B cell (primary cell): ENCODE results near the gene PSKH1. TPM values are rescaled to one million over a fixed set of nuclear protein-coding genes. Genes with fewer than 3 reads are reported as not detected.

Experiments used
- ATAC-seq: fragments of 200-7000 bp; cut with Tn5 transposase; one replicate; pipeline ENCODE4 v1.10.0; 2021; ENCODE audit warnings: low read depth, mild to moderate bottlenecking, moderate number of reproducible peaks, moderate library complexity
- CTCF ChIA-PET: fragments of 350-600 bp; sonication (Branson Sonifier 250); formaldehyde crosslinking; loops from one replicate; lab custom pipeline; 2021; ENCODE audit warnings: antibody characterized with exemption, inconsistent platforms; lab: Charles Lee
- POLR2A ChIA-PET: fragments of 350-600 bp; sonication (Branson Sonifier 250); formaldehyde crosslinking; loops from one replicate; lab custom pipeline; 2021; ENCODE audit warnings: antibody characterized with exemption; lab: Charles Lee
- DNase-seq: peaks from one replicate; pipeline ENCODE4 v3.0.0; 2013
- H2AFZ ChIP-seq: 2 replicates; pipeline ENCODE4 v1.6.1; 2012; ENCODE audit warnings: mild to moderate bottlenecking, low read depth, low read length; ENCODE audit not compliant: insufficient read depth, poor library complexity, severe bottlenecking
- H3K27ac ChIP-seq, 2 donors: 1 replicate in 1 of 2; 2 replicates in 1 of 2; pipeline ENCODE4 v1.5.1; 2012 to 2013; ENCODE audit warnings: low read length in 2 of 2, mild to moderate bottlenecking in 2 of 2, moderate library complexity in 1 of 2
- H3K27me3 ChIP-seq, 4 experiments: fragments of 200-600 bp in 1 of 4; sonication (generic) in 1 of 4; replicated peaks in 1 of 4; 1 replicate in 2 of 4; 2 replicates in 2 of 4; pipeline versions ENCODE4 v1.6.1 to v1.7.0; 2013 to 2016; ENCODE audit warnings: low read length in 3 of 4, mild to moderate bottlenecking in 2 of 4, mixed read lengths in 1 of 4, moderate library complexity in 1 of 4; ENCODE audit not compliant: insufficient read depth in 4 of 4, control insufficient read depth in 3 of 4; ENCODE audit errors: control extremely low read depth in 1 of 4
- H3K36me3 ChIP-seq, 2 experiments: replicated peaks in 1 of 2; 1 replicate in 1 of 2; 2 replicates in 1 of 2; pipeline versions ENCODE4 v1.6.1 to v1.7.1; 2013; ENCODE audit warnings: low read length in 1 of 2; ENCODE audit not compliant: insufficient read depth in 2 of 2, control insufficient read depth in 1 of 2; ENCODE audit errors: control extremely low read depth in 1 of 2, extremely low read depth in 1 of 2
- H3K4me1 ChIP-seq, 2 donors: fragments of 200-600 bp in 1 of 2; sonication (generic) in 1 of 2; 1 replicate in 1 of 2; 2 replicates in 1 of 2; pipeline versions ENCODE4 v1.5.1 to v1.6.1; 2013 to 2017; ENCODE audit warnings: low read length in 2 of 2; ENCODE audit not compliant: control insufficient read depth in 2 of 2, insufficient read depth in 2 of 2
- H3K4me2 ChIP-seq: replicated peaks from 2 replicates; pipeline ENCODE3; 2012; ENCODE audit warnings: mild to moderate bottlenecking, low read depth, low read length; ENCODE audit not compliant: poor library complexity, severe bottlenecking
- H3K4me3 ChIP-seq, 5 experiments: fragments of 200-600 bp in 1 of 5; sonication (generic) in 1 of 5; 1 replicate in 3 of 5; 2 replicates in 2 of 5; pipeline versions ENCODE4 v1.5.1 to v1.7.0; 2011 to 2016; ENCODE audit warnings: low read length in 4 of 5, mild to moderate bottlenecking in 4 of 5, low read depth in 2 of 5, control low read depth in 1 of 5, moderate library complexity in 1 of 5; ENCODE audit not compliant: insufficient read depth in 1 of 5; ENCODE audit errors: control extremely low read depth in 1 of 5, extremely low read depth in 1 of 5
- H3K79me2 ChIP-seq: fragments of 200-600 bp; sonication (generic); one replicate; pipeline ENCODE4 v1.6.0; 2016; ENCODE audit warnings: low read length; ENCODE audit not compliant: control insufficient read depth, insufficient read depth
- H3K9ac ChIP-seq: fragments of 200-600 bp; sonication (generic); 2 replicates; pipeline ENCODE4 v1.6.1; 2017; ENCODE audit warnings: mild to moderate bottlenecking, low read length, moderate library complexity
- H3K9me3 ChIP-seq, 3 donors: one replicate each; pipeline versions ENCODE4 v1.6.1 to v1.7.1; 2013; ENCODE audit warnings: low read length in 2 of 3; ENCODE audit not compliant: control insufficient read depth in 2 of 3, insufficient read depth in 1 of 3; ENCODE audit errors: control extremely low read depth in 1 of 3
- H4K20me1 ChIP-seq: 2 replicates; pipeline ENCODE4 v1.6.0; 2012; ENCODE audit warnings: mild to moderate bottlenecking, low read length; ENCODE audit not compliant: insufficient read depth, control insufficient read depth, poor library complexity, severe bottlenecking
- H3K27ac Mint-ChIP-seq: one replicate; pipeline ENCODE4 v1.8.0; 2021; ENCODE audit warnings: mixed read lengths
- H3K27me3 Mint-ChIP-seq: one replicate; pipeline ENCODE4 v1.8.0; 2021; ENCODE audit warnings: mixed read lengths
- H3K4me1 Mint-ChIP-seq: one replicate; pipeline ENCODE4 v1.8.0; 2021; ENCODE audit warnings: mixed read lengths
- H3K4me3 Mint-ChIP-seq: one replicate; pipeline ENCODE4 v1.8.0; 2021; ENCODE audit warnings: mixed read lengths
- H3K9me3 Mint-ChIP-seq: one replicate; pipeline ENCODE4 v1.8.0; 2022; ENCODE audit warnings: mixed read lengths; ENCODE audit not compliant: insufficient read depth
- CTCF ChIP-seq: fragments of 200-600 bp; IDR thresholded peaks from one replicate; pipeline ENCODE4 v1.8.0; 2022; ENCODE audit warnings: antibody characterized with exemption, mild to moderate bottlenecking
- EZH2 ChIP-seq: IDR thresholded peaks from 2 replicates; pipeline ENCODE4 v1.6.1; 2012; ENCODE audit warnings: borderline replicate concordance, low read depth, mild to moderate bottlenecking, moderate library complexity, low read length; ENCODE audit not compliant: insufficient read depth, poor library complexity, severe bottlenecking
- WGBS: methylation state at CpG from one replicate; pipeline ENCODE4 v1.1.5; 2013; ENCODE audit warnings: missing lambda C conversion rate; ENCODE audit not compliant: insufficient coverage; 5-methylcytosine and 5-hydroxymethylcytosine counted together
- intact Hi-C: fragments of 100-400 bp; cut with micrococcal nuclease; formaldehyde crosslinking; loops from one replicate; pipeline ENCODE4 v1.10.0; 2022
- polyA plus RNA-seq: library from polyadenylated mRNA; depleted of rRNA; stranded (reverse); fragments of >200 nt; gene quantifications from 2 replicates; pipeline ENCODE4 v1.2.3, GENCODE V29; 2012
- total RNA-seq, 2 donors: library from RNA; stranded (reverse); fragments of 120-200 nt in 1 of 2; gene quantifications; 1 replicate in 1 of 2; 2 replicates in 1 of 2; pipeline versions ENCODE4 v1.2.3 to v1.2.4, GENCODE V29; 2013 to 2022

PSKH1 gene
- total and polyA plus RNA-seq, 2 donors (not counting 1 experiment from before 2014, with no cell fraction given), result 20.1 to 29.1 TPM

GRCh38 chr16:67879936-67880335 is 13.1 kb upstream of the PSKH1 start:
- H3K4me3 ChIP-seq, result no peak overlapping the region
- no peak overlapping the region for H3K27ac Mint-ChIP-seq
- peaks cover 18% of the 10 kb centered on the region for H4K20me1 ChIP-seq
- ChIA-PET POLR2A (no interaction called here), CTCF (interaction anchor here (0.6 to 1.2 kb wide), 3 partner anchors 10 to 185 kb away, joined by 3 to 4 read pairs (median 3); no protein-coding TSS in a partner anchor)
- no peak overlapping the region for H3K27ac ChIP-seq
- H3K4me2 ChIP-seq, result no peak overlapping the region
- peaks cover 22% of the 10 kb centered on the region for H3K79me2 ChIP-seq
- no peaks in the 10 kb centered on the region for H3K9me3 ChIP-seq
- 81% methylated on average over 5 of the region's 5 CpGs for WGBS
- H2AFZ ChIP-seq, result no peak overlapping the region
- H3K27me3 Mint-ChIP-seq, result no peaks in the 10 kb centered on the region
- peaks cover 0 to 83% of the 10 kb centered on the region in 2 experiments for H3K36me3 ChIP-seq
- DNase-seq (no peak), ATAC-seq (no peak)
- no peak overlapping the region for H3K9ac ChIP-seq
- no peak overlapping the region for H3K4me3 Mint-ChIP-seq
- TF ChIP-seq EZH2 (no peak), CTCF (no peak)
- no peaks in the 10 kb centered on the region for H3K9me3 Mint-ChIP-seq
- no peaks in the 10 kb centered on the region for H3K27me3 ChIP-seq
- H3K4me1 ChIP-seq, result peaks cover 0 to 5% of the 10 kb centered on the region in 2 donors
- peaks cover 10% of the 10 kb centered on the region for H3K4me1 Mint-ChIP-seq
- intact Hi-C loops, result no loop called here

GRCh38 chr16:67880584-67880983 is 12.5 kb upstream of the PSKH1 start:
- H3K4me1 ChIP-seq, result no peaks in the 10 kb centered on the region
- CTCF ChIA-PET, result interaction anchor here (1.1 to 9.3 kb wide), 4 partner anchors 9 to 185 kb away, joined by 3 to 151 read pairs (median 4); no protein-coding TSS in a partner anchor
- DNase-seq, result no peak
- peaks cover 16% of the 10 kb centered on the region for H3K79me2 ChIP-seq
- TF ChIP-seq EZH2 (no peak), CTCF (no peak)
- no peak overlapping the region for H3K9ac ChIP-seq
- no peak overlapping the region for H3K4me3 ChIP-seq
- H3K36me3 ChIP-seq, result peaks cover 0 to 89% of the 10 kb centered on the region in 2 experiments
- no peaks in the 10 kb centered on the region for H3K27me3 ChIP-seq
- H3K27ac Mint-ChIP-seq, result no peak overlapping the region
- H2AFZ ChIP-seq, result no peak overlapping the region
- no peaks in the 10 kb centered on the region for H3K27me3 Mint-ChIP-seq
- H3K4me2 ChIP-seq, result no peak overlapping the region
- intact Hi-C loops, result no loop called here
- H3K27ac ChIP-seq, result no peak overlapping the region
- peaks cover 11% of the 10 kb centered on the region for H4K20me1 ChIP-seq
- H3K9me3 ChIP-seq, result no peaks in the 10 kb centered on the region
- no peak for ATAC-seq
- H3K9me3 Mint-ChIP-seq, result no peaks in the 10 kb centered on the region
- POLR2A ChIA-PET, result no interaction called here
- no peak overlapping the region for H3K4me3 Mint-ChIP-seq
- H3K4me1 Mint-ChIP-seq, result peaks cover 3% of the 10 kb centered on the region
- WGBS, result 90% methylated on average over 11 of the region's 13 CpGs
